ENCODE results near the gene GMPPA.

Gene GMPPA

GRCh38 chr2:219522111-219523030, 23.7 kb downstream of the GMPPA start:
- DNase-seq = no peak

DNA sequence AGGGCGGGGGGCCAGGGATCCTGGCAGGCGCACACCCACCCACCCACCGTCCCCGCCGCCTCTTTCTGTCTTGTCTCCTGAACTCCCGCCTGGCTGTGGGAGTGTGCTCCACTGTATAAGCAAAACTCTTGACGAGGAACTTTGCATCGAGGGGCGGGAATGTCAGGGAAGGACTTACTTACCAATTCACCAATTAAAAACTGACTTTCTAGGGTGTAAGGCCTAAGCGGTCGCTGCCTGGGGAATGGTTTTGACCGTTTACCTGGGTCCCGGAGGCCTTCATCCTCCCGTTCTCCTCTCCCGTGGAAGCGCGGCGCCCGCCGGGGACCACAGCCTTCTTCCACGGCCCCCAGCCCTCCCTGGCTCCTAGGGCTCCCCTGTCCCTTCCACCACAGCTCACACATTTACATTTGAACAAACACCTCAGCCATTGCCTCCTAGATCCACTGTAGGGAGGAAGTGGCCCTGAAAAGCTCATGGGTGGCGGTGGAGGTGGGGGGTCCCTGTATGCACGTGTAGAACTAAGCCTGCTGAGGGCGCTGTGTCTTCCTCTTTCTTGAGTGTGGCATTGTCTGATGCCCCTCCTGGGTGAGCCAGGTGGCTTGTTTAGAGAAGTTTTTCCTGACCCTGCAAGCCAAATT, 24.5 kb downstream of the GMPPA start:
- DNase-seq = no peak

DNA sequence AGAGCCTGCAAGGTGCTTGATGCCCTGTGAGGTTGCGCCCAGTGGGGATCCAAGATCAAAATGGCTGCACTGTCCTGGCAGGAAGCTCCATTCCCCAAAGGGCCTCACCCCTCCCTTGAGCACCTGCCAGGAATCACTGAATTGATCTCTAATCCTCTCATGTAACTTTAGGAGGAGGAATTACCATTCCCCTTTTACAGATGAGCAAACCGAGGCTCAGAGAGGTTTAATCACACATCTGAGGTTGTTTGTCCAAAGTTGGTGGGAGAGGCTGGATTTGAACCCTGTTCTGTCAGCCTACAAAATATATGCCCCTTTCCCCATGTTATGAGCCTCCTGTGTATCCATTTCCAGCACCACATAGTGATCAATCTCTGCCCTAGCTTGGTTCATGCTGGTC, 26.1 kb downstream of the GMPPA start:
- DNase-seq = no peak

DNA sequence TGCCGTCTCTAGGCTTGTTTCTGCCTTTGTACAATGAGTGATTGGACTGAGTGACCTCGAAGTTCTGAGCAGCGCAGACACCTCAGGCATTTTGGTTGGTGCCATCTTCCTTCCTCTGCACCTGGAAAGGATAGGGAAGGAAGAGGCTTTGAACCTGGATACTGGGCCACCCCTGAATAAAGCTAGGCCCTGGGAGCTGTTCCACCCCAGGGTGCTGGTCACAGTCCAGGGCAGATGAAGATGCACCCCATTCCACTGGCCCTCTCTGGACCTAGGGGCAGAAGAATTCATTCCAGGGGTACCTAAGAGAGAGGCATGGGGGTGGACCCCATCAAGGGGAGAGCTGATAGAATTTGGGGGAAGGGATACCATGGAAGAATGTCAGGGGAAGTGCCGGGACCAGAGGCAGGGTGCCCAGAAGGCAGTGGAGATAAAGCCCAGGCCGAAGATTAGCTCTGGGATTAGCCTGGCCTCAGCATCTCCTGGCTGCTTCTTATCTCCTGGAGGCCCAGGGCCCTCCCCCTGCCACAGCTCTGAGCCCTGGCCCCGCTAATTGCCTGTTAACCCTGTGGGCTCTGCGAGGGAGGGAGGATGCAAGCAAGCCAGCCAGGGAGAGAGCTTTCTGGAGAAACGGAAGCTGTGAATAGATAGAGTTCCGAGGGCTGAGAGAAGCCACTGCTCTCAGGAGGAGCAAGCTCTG, 27.0 kb downstream of the GMPPA start:
- no peak for DNase-seq

DNA sequence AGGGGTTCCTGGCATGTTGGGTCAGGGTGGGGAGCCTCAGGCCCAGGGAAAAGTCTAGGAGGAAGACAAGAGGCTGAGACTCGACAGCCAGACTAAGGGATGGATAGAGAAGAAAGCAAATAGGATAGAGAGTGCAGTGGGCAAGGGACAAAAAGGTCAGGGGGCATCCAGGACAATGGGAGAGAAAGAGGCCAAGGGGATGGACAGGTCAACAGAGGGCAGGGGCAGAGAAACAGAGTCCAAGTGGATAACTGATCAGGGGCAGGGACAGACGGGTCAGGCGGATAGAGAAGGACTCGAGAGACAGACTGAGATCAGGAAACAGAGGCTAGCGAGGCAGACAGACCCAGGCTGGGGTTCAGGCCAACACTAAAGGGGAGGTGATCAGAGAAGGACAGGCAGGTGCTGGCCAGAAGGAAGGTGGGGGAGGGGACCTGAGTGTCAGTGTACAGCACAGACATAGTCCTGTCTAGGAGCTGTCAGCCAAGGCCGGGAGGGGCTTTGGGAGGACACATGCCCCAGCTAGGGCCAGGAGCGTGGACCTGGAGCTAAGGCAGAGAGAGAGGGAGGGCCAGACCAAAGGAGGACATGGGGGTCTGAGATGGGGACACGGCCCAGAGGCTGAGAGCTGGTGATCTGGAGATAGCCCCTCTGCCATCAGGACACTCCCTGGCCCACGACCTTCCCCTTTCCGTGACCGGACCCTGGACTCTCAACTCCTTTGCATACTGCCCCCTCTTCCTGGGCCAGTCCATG, 27.8 kb downstream of the GMPPA start:
- DNase-seq = no peak

- DNase-seq = no peak
Observed at GRCh38 chr2:219527076-219527394, 28.3 kb downstream of the GMPPA start.

- DNase-seq = no peak
Observed at GRCh38 chr2:219527472-219527871, 28.8 kb downstream of the GMPPA start.

GRCh38 chr2:219530048-219530963, 31.6 kb downstream of the GMPPA start:
- peak; percentile 90 for DNase-seq

- no peak for DNase-seq
Observed at GRCh38 chr2:219531639-219532377, 33.1 kb downstream of the GMPPA start.

DNA sequence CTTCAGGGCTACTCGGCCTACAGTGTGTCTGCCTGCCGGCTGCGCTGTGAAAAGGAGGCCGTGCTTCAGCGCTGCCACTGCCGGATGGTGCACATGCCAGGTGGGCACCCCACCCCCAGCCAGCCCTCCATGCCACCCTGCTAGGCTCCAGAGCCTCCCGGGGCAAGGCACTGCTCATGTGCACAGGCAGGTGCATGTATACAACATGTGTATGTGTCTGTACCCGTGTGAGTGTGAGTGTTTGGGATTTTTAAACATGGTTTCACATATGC, 33.6 kb downstream of the GMPPA start:
- no peak for DNase-seq

DNA sequence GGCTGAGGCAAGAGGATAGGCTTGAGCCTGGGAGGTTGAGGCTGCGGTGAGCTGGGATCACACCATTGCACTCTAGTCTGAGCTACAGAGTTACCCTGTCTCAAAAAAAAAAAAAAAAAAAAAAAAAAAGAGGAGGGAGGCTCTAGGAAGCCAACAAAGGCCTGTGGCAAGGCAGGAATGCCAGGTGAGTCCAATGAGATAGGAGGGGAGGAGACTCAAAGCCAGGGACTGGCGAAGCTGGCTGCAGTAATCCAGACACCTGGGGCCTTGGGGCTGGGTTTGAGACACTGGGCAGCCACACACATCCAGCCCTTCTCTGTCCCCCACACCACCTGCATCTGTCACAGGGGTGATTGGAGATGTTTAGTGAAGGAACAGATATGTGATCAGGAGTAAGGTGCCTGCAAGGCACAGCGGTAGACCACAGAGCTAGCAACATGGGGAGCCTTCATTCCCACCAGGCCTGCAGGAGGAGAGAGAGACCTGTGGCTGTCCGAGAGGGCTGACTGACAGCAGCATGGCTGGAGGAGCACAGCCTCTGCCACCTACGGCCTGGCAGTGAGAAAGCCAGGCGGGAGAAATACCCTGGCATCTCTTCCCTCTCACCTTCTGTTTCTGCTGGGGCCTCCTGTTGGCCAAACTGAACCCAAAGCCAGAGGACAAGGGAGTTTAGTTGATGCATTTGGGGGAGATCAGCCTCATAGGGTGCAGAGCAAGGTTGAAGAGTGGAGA, 35.4 kb downstream of the GMPPA start:
- DNase-seq = no peak

GRCh38 chr2:219536425-219536824, 37.7 kb downstream of the GMPPA start:
- no peak for DNase-seq

- DNase-seq = no peak
Observed at GRCh38 chr2:219536967-219537366, 38.3 kb downstream of the GMPPA start.

- DNase-seq = no peak
Observed at GRCh38 chr2:219537657-219538488, 39.2 kb downstream of the GMPPA start.

GRCh38 chr2:219538504-219538951, 39.8 kb downstream of the GMPPA start:
- DNase-seq = no peak

DNA sequence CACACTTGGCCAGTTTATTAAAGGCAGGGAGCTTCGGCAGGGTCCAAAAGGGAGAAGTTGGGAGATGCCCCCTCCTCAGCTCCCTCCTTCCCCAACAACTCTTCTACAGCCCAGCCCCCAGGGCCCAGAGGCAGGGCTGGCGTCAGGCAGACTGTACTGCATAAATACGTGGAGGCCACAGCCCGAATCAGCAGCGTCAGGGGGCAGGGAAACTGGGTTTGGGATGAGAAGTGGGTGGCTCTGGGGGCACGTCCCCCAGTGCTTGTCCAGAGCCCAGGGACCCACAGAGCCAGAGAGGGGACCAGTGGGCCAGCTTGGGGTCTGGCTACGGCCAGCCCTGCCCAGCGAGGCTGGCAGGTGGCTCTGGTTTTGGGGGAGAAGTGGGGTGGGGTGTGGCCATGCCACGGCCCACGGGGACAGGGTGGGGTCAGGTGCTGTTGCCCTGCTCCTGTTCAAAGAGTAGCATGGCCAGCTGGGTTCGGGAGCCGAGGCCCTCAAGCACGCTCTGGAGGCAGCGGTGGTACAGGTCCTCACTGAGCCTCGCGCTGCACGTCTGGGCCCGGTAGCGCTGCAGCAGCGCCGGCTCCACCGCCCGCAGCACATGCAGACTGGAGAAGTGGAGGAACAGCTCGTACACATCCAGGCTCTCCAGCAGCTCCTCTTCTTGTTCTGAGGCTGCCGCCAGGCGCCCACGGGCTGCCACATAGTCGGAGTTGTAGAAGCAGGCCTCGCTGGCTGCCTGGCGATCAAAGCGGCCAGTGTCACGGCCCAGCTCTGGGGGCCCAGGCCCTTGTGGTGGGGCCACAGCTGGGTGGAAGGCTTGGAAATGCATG, 40.5 kb downstream of the GMPPA start:
- DNase-seq = no peak

GRCh38 chr2:219539926-219540678, 41.4 kb downstream of the GMPPA start:
- DNase-seq = no peak
